ENCODE results near the gene DENND10. TPM values are rescaled to one million over a fixed set of nuclear protein-coding genes. Genes with fewer than 3 reads are reported as not detected.
A peak's percentile ranks its signal among the peaks of the same experiment; 100 is the strongest.

The DENND10 gene
- total and polyA plus RNA-seq, 4 donors = 17.9 to 37.7 (median 27.3) TPM

DNA sequence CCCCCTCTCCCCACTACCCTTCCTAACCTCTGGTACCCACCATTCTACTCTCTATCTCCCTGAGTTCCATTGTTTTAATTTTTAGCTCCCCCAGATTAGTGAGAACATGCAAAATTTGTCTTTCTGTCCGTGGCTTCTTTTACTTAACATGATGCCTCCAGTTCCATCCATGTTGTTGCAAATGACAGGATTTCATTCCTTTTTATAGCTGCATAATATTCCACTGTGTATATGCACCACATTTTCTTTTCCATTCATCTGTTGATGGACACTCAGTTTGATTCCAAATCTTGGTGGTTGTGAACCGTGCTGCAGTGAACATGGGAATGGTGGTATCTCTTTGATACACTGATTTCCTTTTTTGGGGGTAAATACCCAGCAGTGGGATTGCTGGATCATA, 22.0 kb downstream of the DENND10 start (continued):
- TF ChIP-seq, protein P1, sequence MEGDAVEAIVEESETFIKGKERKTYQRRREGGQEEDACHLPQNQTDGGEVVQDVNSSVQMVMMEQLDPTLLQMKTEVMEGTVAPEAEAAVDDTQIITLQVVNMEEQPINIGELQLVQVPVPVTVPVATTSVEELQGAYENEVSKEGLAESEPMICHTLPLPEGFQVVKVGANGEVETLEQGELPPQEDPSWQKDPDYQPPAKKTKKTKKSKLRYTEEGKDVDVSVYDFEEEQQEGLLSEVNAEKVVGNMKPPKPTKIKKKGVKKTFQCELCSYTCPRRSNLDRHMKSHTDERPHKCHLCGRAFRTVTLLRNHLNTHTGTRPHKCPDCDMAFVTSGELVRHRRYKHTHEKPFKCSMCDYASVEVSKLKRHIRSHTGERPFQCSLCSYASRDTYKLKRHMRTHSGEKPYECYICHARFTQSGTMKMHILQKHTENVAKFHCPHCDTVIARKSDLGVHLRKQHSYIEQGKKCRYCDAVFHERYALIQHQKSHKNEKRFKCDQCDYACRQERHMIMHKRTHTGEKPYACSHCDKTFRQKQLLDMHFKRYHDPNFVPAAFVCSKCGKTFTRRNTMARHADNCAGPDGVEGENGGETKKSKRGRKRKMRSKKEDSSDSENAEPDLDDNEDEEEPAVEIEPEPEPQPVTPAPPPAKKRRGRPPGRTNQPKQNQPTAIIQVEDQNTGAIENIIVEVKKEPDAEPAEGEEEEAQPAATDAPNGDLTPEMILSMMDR (IDR thresholded peaks at IDR 0.05; ENCODE audit: low read depth, low read length, missing input control) = no peak
- TF ChIP-seq FOXA1 (IDR thresholded peaks at IDR 0.05) (no peak), RAD21 (IDR thresholded peaks at IDR 0.05) (no peak), NR2F2 (IDR thresholded peaks at IDR 0.05) (no peak), SP1 (IDR thresholded peaks at IDR 0.05) (no peak), EGR1 (IDR thresholded peaks at IDR 0.05; ENCODE audit: low read depth in 2 of 2) (no peak)
- TF ChIP-seq, protein P2, sequence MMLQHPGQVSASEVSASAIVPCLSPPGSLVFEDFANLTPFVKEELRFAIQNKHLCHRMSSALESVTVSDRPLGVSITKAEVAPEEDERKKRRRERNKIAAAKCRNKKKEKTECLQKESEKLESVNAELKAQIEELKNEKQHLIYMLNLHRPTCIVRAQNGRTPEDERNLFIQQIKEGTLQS (IDR thresholded peaks at IDR 0.05) = no peak

DNA sequence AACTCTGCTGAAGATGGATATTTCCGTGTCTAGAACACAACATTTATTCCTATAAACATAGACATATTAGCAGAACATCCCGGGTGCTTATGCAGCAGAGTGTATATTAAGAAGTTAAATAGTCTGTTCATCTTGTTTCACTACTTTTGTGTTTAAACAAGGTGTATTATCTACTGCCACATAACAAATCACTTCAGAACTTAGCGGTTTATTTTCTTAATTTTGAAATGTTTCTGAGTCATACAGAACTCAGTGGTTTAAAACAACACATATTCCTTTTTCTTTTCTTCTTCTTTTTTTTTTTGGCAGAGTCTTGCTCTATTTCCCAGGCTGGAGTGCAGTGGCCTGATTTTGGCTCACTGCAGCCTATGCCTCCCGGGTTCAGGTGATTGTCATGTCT, 25.8 kb downstream of the DENND10 start:
- no peak for DNase-seq (ENCODE audit: low spot score)
- TF ChIP-seq, protein P1 (IDR thresholded peaks at IDR 0.05; ENCODE audit: low read depth, low read length, missing input control) = no peak
- TF ChIP-seq RXRA (IDR thresholded peaks at IDR 0.05) (no peak), NR2F2 (IDR thresholded peaks at IDR 0.05) (no peak), YY1 (IDR thresholded peaks at IDR 0.05) (no peak), HNF4G (IDR thresholded peaks at IDR 0.05) (no peak), SP1 (IDR thresholded peaks at IDR 0.05) (no peak)
- TF ChIP-seq, protein P3, sequence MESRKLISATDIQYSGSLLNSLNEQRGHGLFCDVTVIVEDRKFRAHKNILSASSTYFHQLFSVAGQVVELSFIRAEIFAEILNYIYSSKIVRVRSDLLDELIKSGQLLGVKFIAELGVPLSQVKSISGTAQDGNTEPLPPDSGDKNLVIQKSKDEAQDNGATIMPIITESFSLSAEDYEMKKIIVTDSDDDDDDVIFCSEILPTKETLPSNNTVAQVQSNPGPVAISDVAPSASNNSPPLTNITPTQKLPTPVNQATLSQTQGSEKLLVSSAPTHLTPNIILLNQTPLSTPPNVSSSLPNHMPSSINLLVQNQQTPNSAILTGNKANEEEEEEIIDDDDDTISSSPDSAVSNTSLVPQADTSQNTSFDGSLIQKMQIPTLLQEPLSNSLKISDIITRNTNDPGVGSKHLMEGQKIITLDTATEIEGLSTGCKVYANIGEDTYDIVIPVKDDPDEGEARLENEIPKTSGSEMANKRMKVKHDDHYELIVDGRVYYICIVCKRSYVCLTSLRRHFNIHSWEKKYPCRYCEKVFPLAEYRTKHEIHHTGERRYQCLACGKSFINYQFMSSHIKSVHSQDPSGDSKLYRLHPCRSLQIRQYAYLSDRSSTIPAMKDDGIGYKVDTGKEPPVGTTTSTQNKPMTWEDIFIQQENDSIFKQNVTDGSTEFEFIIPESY (IDR thresholded peaks at IDR 0.05) = no peak
- Histone ChIP-seq H3K9ac (ENCODE audit: low read depth in 1 of 2, low read length in 2 of 2) (no peak overlapping the region), H3K27ac (ENCODE audit: low read depth in 1 of 2, low read length in 2 of 2) (peak overlapping the region in 1 of 2 donors; percentile 94), H3K4me3 (ENCODE audit: low read depth in 1 of 3, low read length in 3 of 3) (no peak overlapping the region), H3K9me3 (ENCODE audit: control insufficient read depth in 4 of 4, low read length in 3 of 4) (no peaks in the 10 kb centered on the region), H3K27me3 (ENCODE audit: control insufficient read depth in 4 of 4, insufficient read depth in 4 of 4, low read length in 3 of 4) (no peaks in the 10 kb centered on the region), H3K4me1 (ENCODE audit: control insufficient read depth in 4 of 4, insufficient read depth in 4 of 4, low read length in 3 of 4) (peaks cover 0 to 18% (median 14%) of the 10 kb centered on the region in 4 donors), H3K36me3 (ENCODE audit: control insufficient read depth in 4 of 4, insufficient read depth in 3 of 4, low read depth in 1 of 4, low read length in 3 of 4) (peaks cover 2 to 28% (median 14%) of the 10 kb centered on the region in 4 donors)
- 87% methylated on average over 4 of the region's 4 CpGs for WGBS

DNA sequence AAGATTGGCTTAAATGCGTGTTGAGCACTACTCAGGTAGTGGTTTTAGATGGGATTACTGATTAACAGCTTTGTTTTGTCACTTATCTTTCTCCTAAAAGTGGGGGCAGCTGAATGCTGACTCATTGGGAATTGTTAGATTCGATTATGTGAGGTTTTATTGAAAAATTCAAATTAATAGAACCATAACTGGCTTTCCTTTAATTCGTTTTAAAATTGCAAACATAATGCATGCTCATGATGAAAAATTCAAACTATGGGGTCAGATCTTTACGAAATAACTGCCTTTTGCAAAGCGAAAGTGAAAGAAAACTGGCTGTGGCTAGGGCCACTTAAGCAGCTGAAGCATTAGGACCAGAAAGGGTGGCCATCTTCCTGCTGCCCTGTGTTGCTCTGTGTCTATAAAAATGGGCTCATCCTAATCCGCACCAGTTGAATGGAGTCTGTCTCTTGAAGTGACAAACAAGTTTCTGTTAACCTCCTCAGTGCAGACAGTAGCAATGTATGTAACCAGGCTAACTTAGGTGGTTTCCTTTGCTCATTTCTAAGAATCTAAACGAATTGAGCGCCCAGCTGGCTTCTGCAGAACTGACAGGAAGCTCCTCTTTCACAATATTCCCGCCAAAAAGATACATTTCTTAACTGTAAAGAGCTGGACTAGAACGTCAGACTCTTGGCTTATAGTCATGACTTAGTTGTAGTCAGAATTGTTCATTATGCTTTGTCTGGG, 27.8 kb downstream of the DENND10 start:
- peak overlapping the region; percentile 67 to 94 for H3K27ac ChIP-seq (ENCODE audit: low read depth in 1 of 2, low read length in 2 of 2)
- H3K9ac ChIP-seq (ENCODE audit: low read depth in 1 of 2, low read length in 2 of 2) = peak overlapping the region; percentile 55 to 98
- peaks cover 2 to 21% (median 8%) of the 10 kb centered on the region in 4 donors for H3K36me3 ChIP-seq (ENCODE audit: control insufficient read depth in 4 of 4, insufficient read depth in 3 of 4, low read depth in 1 of 4, low read length in 3 of 4)
- TF ChIP-seq FOXA1 (IDR thresholded peaks at IDR 0.05) = no peak
- TF ChIP-seq HNF4A (conservative IDR thresholded peaks at IDR 0.05) = peak in 1 of 2 donors; percentile 23
- no peak for TF ChIP-seq RAD21 (IDR thresholded peaks at IDR 0.05)
- no peak for TF ChIP-seq HNF4G (IDR thresholded peaks at IDR 0.05)
- no peak for TF ChIP-seq FOXA2 (IDR thresholded peaks at IDR 0.05)
- TF ChIP-seq RXRA (IDR thresholded peaks at IDR 0.05) = no peak
- TF ChIP-seq, protein P3 (IDR thresholded peaks at IDR 0.05) = no peak
- TF ChIP-seq SP1 (IDR thresholded peaks at IDR 0.05) = peak; percentile 41
- TF ChIP-seq NR2F2 (IDR thresholded peaks at IDR 0.05) = no peak
- TF ChIP-seq YY1 (IDR thresholded peaks at IDR 0.05) = peak; percentile 80
- no peaks in the 10 kb centered on the region for H3K27me3 ChIP-seq (ENCODE audit: control insufficient read depth in 4 of 4, insufficient read depth in 4 of 4, low read length in 3 of 4)
- H3K4me3 ChIP-seq (ENCODE audit: low read depth in 1 of 3, low read length in 3 of 3) = peak overlapping the region in 2 of 3 donors; percentile 37 to 71
- no peaks in the 10 kb centered on the region for H3K9me3 ChIP-seq (ENCODE audit: control insufficient read depth in 4 of 4, low read length in 3 of 4)
- no peak for DNase-seq (ENCODE audit: low spot score)
- WGBS = 23% methylated on average over 10 of the region's 10 CpGs
- peaks cover 3 to 29% (median 23%) of the 10 kb centered on the region in 4 donors for H3K4me1 ChIP-seq (ENCODE audit: control insufficient read depth in 4 of 4, insufficient read depth in 4 of 4, low read length in 3 of 4)
